CD4-positive, alpha-beta T cell treated with Interleukin-17A for 4 hours (primary cell): Measurements from ENCODE around the gene IL18RAP.
A peak's percentile ranks its signal among the peaks of the same experiment; 100 is the strongest.

ENCODE experiments used
- DNase-seq: peaks from one replicate; pipeline ENCODE4 v3.0.0-alpha.2; 2020; ENCODE audit warnings: mixed read lengths

Gene IL18RAP

DNA sequence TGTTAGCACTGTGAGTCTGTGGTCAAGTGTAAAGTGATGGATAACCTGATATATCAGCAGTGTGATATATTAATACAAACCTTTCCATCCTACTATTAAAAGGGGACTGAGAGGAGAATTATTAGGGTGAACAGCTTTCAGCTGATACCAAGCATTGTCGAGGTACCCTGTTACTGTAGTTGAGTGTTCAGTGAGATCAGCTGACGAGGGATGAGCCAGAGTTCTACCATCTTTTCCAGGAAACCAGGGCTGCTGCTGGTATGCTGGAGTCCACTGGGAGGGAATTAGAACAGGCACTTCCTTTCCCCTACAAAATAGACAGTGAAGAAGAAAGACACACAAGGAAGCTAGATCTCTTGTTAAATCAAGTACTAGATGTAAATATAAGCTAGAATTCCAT lies 408 bp downstream of the IL18RAP start:
- DNase-seq: no peak

GRCh38 chr2:102424754-102425153 lies 1.8 kb downstream of the IL18RAP start:
- no peak for DNase-seq

DNA sequence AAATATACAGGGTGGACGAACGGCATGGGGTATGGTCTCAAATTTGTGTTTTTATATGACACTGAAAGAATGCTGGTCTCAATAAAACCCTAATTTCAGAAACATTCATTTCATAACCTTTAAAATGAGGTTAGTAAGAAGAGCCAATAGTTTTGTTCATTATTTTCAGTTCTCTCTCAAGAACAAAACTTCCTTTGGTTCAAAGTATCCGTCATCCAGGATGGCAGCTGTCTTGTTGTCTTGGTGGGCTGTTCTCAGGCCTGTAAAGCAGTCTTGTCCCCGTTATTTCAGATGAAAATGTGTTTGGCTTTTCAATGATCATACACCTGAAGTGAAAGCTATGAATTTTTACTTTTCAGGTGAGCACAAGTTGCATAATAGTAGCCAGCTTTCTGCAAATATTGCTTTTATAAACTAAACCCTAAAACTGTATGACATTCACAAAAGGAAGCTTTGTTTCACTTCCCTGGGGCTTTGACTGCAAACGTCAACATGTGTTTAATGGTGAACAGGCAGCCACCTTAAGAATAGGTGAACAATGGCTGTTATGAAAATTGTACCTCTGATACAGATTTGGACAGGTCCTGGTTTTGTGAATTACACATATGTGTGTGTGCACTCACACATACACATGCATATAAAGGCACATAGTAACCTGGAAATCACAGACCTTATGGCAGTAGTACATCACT lies 2.6 kb downstream of the IL18RAP start:
- DNase-seq: no peak

- DNase-seq: no peak
These were observed 4.3 kb downstream of the IL18RAP start for GRCh38 chr2:102427249-102427648.

DNA sequence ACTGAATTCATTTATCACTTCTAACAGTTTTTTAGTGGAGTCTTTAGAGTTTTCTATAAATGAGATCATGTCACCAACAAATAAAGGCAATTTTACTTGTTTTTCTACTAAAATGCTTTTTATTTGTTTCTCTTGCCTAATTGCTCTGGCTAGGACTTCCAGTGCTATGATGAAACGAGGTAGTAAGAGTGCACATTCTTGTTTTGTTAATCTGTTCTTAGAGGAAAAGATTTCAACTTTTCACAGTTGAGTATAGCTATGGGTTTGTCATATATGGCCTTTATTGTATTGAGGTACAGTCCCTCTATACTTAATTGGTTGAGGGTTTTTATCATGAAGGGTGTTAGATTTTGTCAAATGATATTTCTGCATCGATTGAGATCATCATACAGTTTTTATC lies 5.6 kb downstream of the IL18RAP start:
- DNase-seq: no peak

DNA sequence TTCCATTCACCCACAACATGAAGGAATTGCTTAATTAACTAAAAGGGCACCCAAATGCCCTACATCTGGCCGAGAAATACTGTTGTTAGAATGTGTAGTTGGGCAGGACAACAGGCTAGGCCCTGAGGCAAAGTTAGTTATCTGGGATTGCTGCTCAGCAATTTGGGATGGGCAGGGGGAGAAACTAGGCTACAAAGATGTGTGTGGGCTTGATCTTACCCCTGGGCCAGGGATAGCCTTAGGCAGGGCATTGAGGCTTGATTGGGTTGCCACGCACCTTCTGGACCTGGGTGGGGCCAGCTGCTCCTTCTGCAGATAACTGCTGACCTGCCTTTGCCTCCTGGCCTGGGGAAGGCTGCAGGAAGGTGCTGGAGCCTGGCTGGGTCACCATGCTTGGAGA lies 9.4 kb downstream of the IL18RAP start:
- DNase-seq: no peak

GRCh38 chr2:102433973-102434654 lies 11.2 kb downstream of the IL18RAP start:
- DNase-seq: no peak

- no peak for DNase-seq
These were observed 11.9 kb downstream of the IL18RAP start for GRCh38 chr2:102434655-102435381.

GRCh38 chr2:102435741-102436140 lies 12.8 kb downstream of the IL18RAP start:
- no peak for DNase-seq

- DNase-seq: no peak
These were observed 13.4 kb downstream of the IL18RAP start for GRCh38 chr2:102436323-102436722.

DNA sequence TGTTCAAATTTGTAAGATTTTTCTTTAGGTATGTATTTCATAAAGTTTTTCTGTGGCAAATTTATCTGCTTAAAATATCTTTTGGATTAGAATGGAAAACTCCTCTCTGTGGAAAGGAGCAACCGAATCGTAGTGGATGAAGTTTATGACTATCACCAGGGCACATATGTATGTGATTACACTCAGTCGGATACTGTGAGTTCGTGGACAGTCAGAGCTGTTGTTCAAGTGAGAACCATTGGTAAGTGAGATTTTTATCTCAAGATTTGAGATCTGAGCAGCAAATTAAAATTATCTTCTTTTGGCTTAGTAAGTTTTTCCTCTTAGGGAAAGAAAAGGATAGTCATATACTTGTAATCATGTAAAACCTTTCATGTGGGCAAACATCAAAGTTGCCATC lies 14.2 kb downstream of the IL18RAP start:
- DNase-seq: no peak

DNA sequence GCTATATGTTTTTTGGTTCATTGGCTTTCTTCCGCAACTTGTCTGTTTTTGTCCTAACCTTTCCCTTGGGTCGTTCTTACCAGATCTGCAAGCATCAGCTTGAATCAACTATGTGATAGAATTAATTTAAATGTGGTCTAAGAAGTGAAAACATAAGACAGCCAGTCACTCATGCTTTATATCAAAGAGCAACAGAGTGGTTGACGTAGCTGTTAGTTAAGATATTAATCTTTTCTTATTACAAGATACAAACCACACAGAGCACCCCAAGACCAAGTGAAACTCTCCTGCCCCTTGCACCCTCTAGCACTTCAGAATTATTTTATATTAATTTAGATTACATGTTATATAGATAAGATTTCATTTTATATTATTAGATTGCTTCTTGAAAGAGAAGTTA lies 15.2 kb downstream of the IL18RAP start:
- DNase-seq: no peak

DNA sequence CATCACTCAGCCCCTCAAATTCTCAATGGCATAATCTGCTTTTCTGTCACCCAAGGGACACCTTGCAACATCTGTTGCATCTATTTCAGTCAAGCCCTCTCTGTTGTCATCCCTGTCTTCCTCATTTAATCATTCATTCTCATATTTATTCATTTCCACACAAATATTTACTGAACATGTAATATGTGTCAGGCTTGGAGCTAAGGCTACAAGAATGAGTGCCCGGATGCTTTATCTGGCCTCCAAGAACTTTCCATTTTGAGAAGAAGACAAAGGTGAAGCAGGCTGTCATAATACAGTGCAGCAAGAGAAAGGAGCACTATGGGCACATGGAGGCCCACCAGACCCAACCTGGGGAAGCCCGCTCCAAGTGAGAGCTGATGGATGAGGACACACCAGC lies 15.6 kb downstream of the IL18RAP start:
- no peak for DNase-seq

GRCh38 chr2:102439065-102439695 lies 16.2 kb downstream of the IL18RAP start:
- no peak for DNase-seq

- DNase-seq: peak; percentile 61
These were observed 20.2 kb downstream of the IL18RAP start for GRCh38 chr2:102442967-102443828.

GRCh38 chr2:102444233-102444632 lies 21.3 kb downstream of the IL18RAP start:
- DNase-seq: no peak

GRCh38 chr2:102446936-102447335 lies 24.0 kb downstream of the IL18RAP start:
- DNase-seq: no peak

- peak; percentile 73 for DNase-seq
These were observed 26.5 kb downstream of the IL18RAP start for GRCh38 chr2:102449370-102449974.

DNA sequence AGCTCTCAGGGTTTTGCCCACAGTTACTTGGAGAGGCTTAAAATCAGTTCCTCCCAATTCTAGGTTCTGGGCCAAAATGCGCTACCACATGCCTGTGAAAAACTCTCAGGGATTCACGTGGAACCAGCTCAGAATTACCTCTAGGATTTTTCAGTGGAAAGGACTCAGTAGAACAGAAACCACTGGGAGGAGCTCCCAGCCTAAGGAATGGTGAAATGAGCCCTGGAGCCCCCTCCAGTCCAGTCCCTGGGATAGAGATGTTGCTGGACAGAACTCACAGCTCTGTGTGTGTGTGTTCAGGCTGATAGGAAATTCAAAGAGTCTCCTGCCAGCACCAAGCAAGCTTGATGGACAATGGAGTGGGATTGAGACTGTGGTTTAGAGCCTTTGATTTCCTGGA lies 29.0 kb downstream of the IL18RAP start:
- no peak for DNase-seq

GRCh38 chr2:102453501-102453900 lies 30.5 kb downstream of the IL18RAP start:
- DNase-seq: no peak

GRCh38 chr2:102455061-102455670 lies 32.2 kb downstream of the IL18RAP start:
- no peak for DNase-seq

DNA sequence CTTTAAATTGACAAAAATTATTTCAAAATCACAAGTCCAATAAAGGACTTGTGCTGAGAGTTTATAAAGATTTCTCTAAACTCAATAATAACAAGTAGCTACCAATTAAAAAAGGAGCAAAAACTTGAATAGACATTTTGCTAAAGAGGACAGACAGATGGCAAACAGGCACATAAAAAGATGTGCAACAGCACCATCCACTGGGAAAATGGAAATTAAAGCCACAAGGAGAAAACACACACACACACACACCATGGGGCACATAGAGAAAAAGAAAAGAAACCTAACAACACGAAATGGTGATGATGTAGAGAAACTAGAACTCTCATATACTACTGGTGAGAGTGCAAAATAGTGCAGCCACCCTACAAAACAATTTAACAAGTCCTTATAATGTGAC lies 37.5 kb downstream of the IL18RAP start:
- DNase-seq: no peak
